Ascending aorta (tissue), 2 donors: Measurements from ENCODE around the gene TRPV2. TPM values are rescaled to one million over a fixed set of nuclear protein-coding genes. Genes with fewer than 3 reads are reported as not detected.
"Not testable (repeated sequence)": the region's sequence is repeated elsewhere in the genome, so short reads cannot be mapped to it uniquely, and the experiment has no call there.

ENCODE experiments used
- DNase-seq, 2 donors: peaks; one replicate each; pipeline ENCODE4 v3.0.0-alpha.2; 2019; ENCODE audit warnings: low spot score in 2 of 2
- H3K27ac ChIP-seq, 2 donors: fragments of 200-600 bp; sonication (generic); one replicate each; pipeline ENCODE4 v1.5.1; 2016 to 2017; ENCODE audit warnings: mild to moderate bottlenecking in 1 of 2
- H3K27me3 ChIP-seq: fragments of 200-600 bp; sonication (generic); one replicate; pipeline ENCODE4 v1.5.1; 2017
- H3K36me3 ChIP-seq, 2 donors: fragments of 200-600 bp; sonication (generic); one replicate each; pipeline ENCODE4 v1.5.1; 2016
- H3K4me1 ChIP-seq, 2 donors: fragments of 200-600 bp; sonication (generic); one replicate each; pipeline ENCODE4 v1.5.1; 2016 to 2017; ENCODE audit warnings: mild to moderate bottlenecking in 1 of 2
- H3K4me3 ChIP-seq, 2 donors: fragments of 200-600 bp; sonication (generic); one replicate each; pipeline ENCODE4 v1.5.1; 2016 to 2017; ENCODE audit warnings: mild to moderate bottlenecking in 1 of 2
- H3K9me3 ChIP-seq, 2 donors: fragments of 200-600 bp; sonication (generic); one replicate each; pipeline ENCODE4 v1.5.1; 2016
- intact Hi-C: fragments of 100-400 bp; cut with DNase I; formaldehyde crosslinking; loops from one replicate; pipeline ENCODE4 v1.15.1; 2023
- total RNA-seq: library from RNA; depleted of rRNA; stranded (reverse); fragments of >200 nt; gene quantifications from one replicate; pipeline ENCODE4 v1.1.0, GENCODE V29; 2016
- TF ChIP-seq, protein P1 (sequence below), 3 experiments: fragments of 200-600 bp in 2 of 3; fragments of 450-650 bp in 1 of 3; sonication (generic) in 2 of 3; IDR thresholded peaks; one replicate each; pipeline ENCODE4 v1.5.1; 2016 to 2019; ENCODE audit warnings: antibody characterized with exemption in 3 of 3, mild to moderate bottlenecking in 1 of 3, moderate library complexity in 1 of 3

The TRPV2 gene
- total RNA-seq, 1 donor from 2014 or later, result 26.1 TPM

DNA sequence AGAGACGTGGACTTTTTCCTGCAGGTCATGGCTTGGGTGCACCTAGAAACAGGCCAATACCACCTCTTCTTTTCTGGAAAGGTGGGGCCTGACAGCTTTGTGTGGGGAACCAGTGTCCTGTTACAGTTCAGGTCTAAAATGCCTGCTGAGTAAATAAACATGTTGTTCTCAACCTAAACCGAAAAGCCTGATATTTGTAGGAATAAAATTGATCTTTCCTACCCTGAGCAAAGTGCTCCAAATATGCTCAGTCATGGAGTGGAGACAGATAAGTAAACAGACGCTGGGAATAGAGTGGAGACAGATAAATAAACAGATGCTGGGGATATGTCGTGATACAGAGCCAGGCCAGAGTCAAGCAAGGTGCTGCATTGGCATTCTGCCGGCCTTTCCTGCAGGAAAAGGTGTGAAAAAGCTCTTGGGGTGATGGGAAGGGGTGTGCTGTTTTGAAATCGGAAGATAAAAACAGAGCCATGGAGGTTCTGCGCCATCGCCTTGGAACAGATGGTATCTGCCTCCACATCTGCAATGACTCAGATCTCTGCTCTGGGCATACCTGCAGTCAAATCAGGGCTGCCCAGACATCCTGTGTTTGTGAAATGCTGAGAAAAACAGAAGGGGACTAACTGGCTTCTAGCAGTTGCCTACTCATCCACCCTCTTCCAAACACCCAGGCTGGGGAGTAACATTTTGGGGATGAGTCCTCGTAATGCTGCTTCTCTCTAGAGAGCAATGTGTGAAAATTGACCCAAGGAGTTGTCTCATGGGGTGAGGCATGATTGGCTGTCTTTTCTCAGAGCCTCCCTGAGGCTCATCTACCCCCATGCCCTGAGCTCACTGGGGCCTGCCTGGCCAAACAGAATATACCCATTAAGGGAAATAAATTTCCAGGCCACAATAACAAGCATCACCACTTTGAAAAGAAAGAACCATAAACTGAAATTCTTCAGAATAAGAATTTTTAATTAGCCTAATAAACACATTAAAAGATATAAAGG lies 16.8 kb upstream of the TRPV2 start:
- DNase-seq, result no peak
- H3K9me3 ChIP-seq, result no peaks in the 10 kb centered on the region
- TF ChIP-seq, protein P1, sequence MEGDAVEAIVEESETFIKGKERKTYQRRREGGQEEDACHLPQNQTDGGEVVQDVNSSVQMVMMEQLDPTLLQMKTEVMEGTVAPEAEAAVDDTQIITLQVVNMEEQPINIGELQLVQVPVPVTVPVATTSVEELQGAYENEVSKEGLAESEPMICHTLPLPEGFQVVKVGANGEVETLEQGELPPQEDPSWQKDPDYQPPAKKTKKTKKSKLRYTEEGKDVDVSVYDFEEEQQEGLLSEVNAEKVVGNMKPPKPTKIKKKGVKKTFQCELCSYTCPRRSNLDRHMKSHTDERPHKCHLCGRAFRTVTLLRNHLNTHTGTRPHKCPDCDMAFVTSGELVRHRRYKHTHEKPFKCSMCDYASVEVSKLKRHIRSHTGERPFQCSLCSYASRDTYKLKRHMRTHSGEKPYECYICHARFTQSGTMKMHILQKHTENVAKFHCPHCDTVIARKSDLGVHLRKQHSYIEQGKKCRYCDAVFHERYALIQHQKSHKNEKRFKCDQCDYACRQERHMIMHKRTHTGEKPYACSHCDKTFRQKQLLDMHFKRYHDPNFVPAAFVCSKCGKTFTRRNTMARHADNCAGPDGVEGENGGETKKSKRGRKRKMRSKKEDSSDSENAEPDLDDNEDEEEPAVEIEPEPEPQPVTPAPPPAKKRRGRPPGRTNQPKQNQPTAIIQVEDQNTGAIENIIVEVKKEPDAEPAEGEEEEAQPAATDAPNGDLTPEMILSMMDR (IDR thresholded peaks at IDR 0.05), result no peak
- no peaks in the 10 kb centered on the region for H3K27me3 ChIP-seq
- H3K36me3 ChIP-seq, result no peaks in the 10 kb centered on the region
- intact Hi-C loops, result no loop called here
- no peak overlapping the region for H3K27ac ChIP-seq
- H3K4me1 ChIP-seq, result peaks cover 0 to 11% of the 10 kb centered on the region in 2 donors
- no peak overlapping the region for H3K4me3 ChIP-seq

GRCh38 chr17:16403847-16404246 lies 11.5 kb upstream of the TRPV2 start:
- DNase-seq, H3K4me3 ChIP-seq, intact Hi-C loops, H3K27me3 ChIP-seq, H3K4me1 ChIP-seq, H3K36me3 ChIP-seq, H3K9me3 ChIP-seq: not testable (repeated sequence)
- H3K27ac ChIP-seq, result peak overlapping the region in 1 of 2 donors; percentile 25

- DNase-seq, result peak in 1 of 2 donors; percentile 86
- H3K4me3 ChIP-seq, result peak overlapping the region; percentile 62 to 71
- H3K27ac ChIP-seq, result peak overlapping the region; percentile 85 to 87
- H3K27me3 ChIP-seq, result no peaks in the 10 kb centered on the region
- H3K4me1 ChIP-seq, result peaks cover 0 to 10% of the 10 kb centered on the region in 2 donors
- intact Hi-C loops, result no loop called here
- no peaks in the 10 kb centered on the region for H3K9me3 ChIP-seq
- no peaks in the 10 kb centered on the region for H3K36me3 ChIP-seq
- TF ChIP-seq, protein P1 (IDR thresholded peaks at IDR 0.05), result no peak
Observed at GRCh38 chr17:16406742-16407674, 8.4 kb upstream of the TRPV2 start.

GRCh38 chr17:16407911-16408588 lies 7.3 kb upstream of the TRPV2 start:
- H3K27me3 ChIP-seq, result no peaks in the 10 kb centered on the region
- H3K4me3 ChIP-seq, result peak overlapping the region; percentile 4 to 71
- H3K4me1 ChIP-seq, result peaks cover 0 to 10% of the 10 kb centered on the region in 2 donors
- intact Hi-C loops, result loop anchor here (1.0 kb wide), 1 partner anchor 8 kb away; no protein-coding TSS in a partner anchor
- TF ChIP-seq, protein P1 (IDR thresholded peaks at IDR 0.05), result no peak
- H3K36me3 ChIP-seq, result no peaks in the 10 kb centered on the region
- H3K9me3 ChIP-seq, result no peaks in the 10 kb centered on the region
- DNase-seq, result peak in 1 of 2 donors; percentile 79
- H3K27ac ChIP-seq, result peak overlapping the region; percentile 85 to 87

DNA sequence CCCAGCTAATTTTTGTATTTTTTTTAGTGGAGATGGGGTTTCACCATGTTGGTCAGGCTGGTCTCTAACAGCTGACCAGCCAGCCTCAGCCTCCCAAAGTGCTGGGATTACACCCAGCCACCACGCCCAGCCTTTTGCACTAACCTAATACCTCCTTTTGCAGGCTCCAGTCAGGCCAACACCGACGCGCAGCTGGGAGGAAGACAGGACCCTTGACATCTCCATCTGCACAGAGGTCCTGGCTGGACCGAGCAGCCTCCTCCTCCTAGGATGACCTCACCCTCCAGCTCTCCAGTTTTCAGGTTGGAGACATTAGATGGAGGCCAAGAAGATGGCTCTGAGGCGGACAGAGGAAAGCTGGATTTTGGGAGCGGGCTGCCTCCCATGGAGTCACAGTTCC lies 2.0 kb downstream of the TRPV2 start:
- H3K4me1 ChIP-seq, result peaks cover 14 to 28% of the 10 kb centered on the region in 2 donors
- H3K4me3 ChIP-seq, result no peak overlapping the region
- TF ChIP-seq, protein P1 (IDR thresholded peaks at IDR 0.05), result no peak
- H3K9me3 ChIP-seq, result no peaks in the 10 kb centered on the region
- intact Hi-C loops, result no loop called here
- no peak for DNase-seq
- no peaks in the 10 kb centered on the region for H3K27me3 ChIP-seq
- no peaks in the 10 kb centered on the region for H3K36me3 ChIP-seq
- peak overlapping the region; percentile 84 to 97 for H3K27ac ChIP-seq
